HG02885 (cell line): Measurements from ENCODE around the gene SOD3.

Experiments used
- ATAC-seq: cut with Tn5 transposase; IDR thresholded peaks from one replicate; pipeline ENCODE4 v1.9.1; 2021; ENCODE audit warnings: mild to moderate bottlenecking; ENCODE audit not compliant: unreplicated experiment, poor library complexity

Gene SOD3

GRCh38 chr4:24837781-24838180 is 42.4 kb downstream of the SOD3 start:
- no peak for ATAC-seq

- no peak for ATAC-seq
Measured at GRCh38 chr4:24840362-24840761, 45.0 kb downstream of the SOD3 start.

- ATAC-seq, result no peak
Measured at GRCh38 chr4:24840826-24841543, 45.6 kb downstream of the SOD3 start.

- no peak for ATAC-seq
Measured at GRCh38 chr4:24842356-24842755, 47.0 kb downstream of the SOD3 start.

GRCh38 chr4:24843096-24843495 is 47.7 kb downstream of the SOD3 start:
- ATAC-seq, result no peak

- ATAC-seq, result no peak
Measured at GRCh38 chr4:24845132-24845531, 49.8 kb downstream of the SOD3 start.

- no peak for ATAC-seq
Measured at GRCh38 chr4:24845902-24846301, 50.5 kb downstream of the SOD3 start.

GRCh38 chr4:24846716-24847115 is 51.3 kb downstream of the SOD3 start:
- no peak for ATAC-seq

GRCh38 chr4:24849351-24849750 is 54.0 kb downstream of the SOD3 start:
- ATAC-seq, result no peak

GRCh38 chr4:24849756-24850155 is 54.4 kb downstream of the SOD3 start:
- no peak for ATAC-seq
